ENCODE measurements around the gene CUX1.
"Not testable (repeated sequence)": the region's sequence is repeated elsewhere in the genome, so short reads cannot be mapped to it uniquely, and the experiment has no call there.

The CUX1 gene

GRCh38 chr7:102291056-102291915, 473.9 kb downstream of the CUX1 start:
- in situ Hi-C loops (cut with MboI; ENCODE audit: low sequenced_read_pairs), result no loop called here

DNA sequence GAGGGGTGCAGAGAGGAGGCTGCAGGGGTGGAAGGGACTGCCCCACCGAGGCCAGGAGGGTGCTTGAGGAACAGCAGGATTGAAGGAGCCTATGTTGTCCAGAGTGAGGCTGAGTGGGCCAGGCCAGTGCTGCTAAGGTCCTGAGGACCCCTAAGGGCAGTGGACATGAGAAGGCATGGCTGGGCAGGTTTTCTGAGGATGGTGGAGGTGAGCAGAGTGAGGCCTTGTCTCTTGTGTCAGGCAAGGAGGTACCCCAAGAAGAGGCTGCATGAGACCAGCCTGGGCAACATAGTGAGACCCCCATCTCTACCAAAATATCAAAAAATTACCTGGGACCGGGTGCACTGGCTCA, 474.5 kb downstream of the CUX1 start:
- in situ Hi-C loops (cut with MboI; ENCODE audit: low sequenced_read_pairs), result no loop called here

DNA sequence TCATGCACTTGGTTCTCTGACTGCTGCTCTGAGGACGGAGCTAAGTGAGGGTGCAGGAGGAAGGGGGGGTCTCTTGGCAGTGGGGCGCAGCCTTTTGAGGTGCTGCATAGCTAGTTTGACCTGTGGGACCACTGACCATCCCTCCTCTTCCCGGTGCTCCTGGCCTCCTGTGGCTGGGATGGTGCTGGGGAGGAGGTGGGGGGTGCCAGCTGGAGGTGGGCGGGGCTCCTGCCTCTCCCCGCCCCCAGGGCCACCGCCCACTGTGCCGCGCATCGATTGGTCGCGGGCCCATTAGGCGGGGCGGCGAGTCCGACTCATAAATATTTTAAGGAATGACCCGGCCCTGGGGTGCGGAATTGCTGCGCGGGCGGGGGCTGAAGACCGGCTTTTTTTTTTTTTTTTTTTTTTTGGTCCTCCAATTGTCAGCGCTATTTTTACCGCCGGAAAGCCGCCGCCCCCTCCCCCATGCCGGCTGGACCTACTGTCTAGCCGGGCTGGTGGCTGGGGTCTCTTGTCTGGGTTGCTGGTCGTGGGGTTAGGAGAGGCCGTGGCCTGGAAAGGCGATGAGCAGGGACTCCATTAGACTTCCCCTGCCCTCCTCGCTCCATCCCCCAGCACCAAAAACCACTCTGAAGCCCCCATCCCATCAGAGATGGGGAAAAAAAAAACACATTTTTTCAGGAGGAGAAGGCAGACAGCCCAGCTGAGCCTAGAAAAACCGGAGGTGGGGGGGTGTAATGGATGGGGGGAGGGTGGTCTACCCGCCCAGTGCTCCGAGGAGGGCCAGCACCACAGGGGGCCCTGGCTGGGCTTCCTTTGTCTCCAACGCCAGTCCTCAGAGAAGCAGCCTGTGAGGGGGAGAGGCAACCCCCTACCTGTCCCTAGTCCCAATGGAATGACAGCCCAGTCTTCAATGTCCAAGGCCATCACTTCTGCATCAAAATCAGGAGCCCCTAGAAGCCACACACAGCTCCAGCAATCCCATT, 475.7 kb downstream of the CUX1 start:
- in situ Hi-C loops (cut with MboI; ENCODE audit: low sequenced_read_pairs), result no loop called here

GRCh38 chr7:102294589-102294988, 477.2 kb downstream of the CUX1 start:
- in situ Hi-C loops (cut with MboI; ENCODE audit: low sequenced_read_pairs), result no loop called here

DNA sequence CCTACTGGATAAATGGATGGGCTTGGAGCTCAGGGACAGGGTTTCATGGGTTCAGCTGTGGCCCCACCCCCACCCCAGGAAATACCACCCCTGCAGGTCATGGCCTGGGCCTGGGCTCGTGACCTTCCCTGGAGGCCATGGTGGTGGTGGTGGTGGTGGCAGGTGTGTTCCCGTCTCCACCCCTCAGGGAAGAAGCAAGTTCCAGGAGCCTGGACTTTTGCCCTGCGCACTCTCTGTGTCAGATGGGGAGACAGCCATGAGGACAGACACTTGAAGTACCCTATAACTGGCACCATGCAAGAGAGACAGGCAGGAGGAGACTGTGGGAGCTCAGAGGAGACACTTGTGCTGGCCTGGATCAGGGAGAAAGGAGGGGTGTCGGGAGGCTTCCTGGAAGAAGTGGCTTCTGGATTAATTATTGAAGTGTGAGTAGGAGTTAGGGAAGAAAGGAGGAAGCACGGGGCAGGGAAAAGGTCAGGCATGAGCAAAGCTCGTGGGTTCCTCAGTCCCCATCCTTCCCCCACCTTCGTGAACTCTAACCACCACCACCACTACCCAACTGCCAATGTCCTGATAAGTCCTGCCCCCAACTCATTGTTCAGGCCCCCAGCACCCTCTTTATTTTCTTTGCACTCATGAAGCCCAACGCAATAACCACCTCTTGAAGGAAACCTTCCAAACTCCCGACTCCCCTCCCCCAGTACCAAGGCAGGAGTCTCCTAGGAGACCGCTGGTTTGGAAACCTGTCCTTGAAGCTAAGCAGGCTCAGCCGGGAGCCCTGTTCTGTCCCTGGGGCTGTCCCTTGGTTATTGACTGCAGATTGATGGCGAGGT, 478.1 kb downstream of the CUX1 start:
- in situ Hi-C loops (cut with MboI; ENCODE audit: low sequenced_read_pairs), result no loop called here

DNA sequence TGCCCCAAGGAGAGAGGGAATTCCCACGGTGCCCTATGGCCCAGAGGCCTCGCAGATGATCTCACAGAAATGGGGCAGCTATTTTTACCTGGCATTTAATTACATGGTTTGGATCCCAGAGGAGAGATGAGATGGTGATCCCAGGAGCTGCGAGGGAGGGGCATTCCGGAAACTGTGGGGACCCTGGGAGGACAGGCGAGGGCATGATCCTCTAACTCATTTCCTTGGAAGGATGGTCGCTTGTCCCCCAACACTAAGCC, 478.7 kb downstream of the CUX1 start:
- in situ Hi-C loops (cut with MboI; ENCODE audit: low sequenced_read_pairs), result no loop called here

GRCh38 chr7:102296514-102296913, 479.1 kb downstream of the CUX1 start:
- in situ Hi-C loops (cut with MboI; ENCODE audit: low sequenced_read_pairs), result no loop called here

DNA sequence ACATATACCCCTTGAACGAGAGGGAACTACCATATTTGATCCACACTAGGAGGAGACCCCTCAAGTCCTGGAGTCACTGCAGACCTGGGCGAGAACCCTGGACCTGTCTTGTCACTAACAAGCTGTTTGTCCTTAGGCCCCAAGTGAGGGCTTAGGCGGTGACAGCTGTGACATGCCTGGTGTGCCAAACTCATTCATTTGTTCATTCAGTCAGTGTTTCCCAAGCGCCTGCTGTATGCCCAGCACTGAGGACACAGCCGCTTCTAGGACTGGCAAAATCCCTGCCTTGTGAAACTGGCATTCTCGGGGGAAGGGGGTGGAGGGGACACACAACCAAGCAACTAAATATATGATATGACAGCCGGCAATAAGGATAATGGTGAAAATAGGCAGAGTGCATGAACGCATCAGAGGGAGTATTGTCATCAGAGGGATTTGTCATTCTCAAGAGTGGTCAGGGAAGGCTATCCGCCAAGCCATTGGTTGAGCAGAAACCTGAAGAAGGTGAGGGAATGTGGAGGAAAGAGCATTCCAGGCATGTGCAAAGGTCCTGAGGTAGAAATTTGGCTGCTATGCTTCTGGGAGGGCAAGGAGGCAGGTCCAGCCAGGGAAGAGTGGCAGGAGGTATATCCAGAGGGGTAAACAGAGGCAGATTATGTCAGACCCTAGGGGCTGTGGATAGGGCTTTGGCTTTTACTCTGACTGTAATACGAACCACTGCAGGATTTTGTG, 480.2 kb downstream of the CUX1 start:
- in situ Hi-C loops (cut with MboI; ENCODE audit: low sequenced_read_pairs), result no loop called here

DNA sequence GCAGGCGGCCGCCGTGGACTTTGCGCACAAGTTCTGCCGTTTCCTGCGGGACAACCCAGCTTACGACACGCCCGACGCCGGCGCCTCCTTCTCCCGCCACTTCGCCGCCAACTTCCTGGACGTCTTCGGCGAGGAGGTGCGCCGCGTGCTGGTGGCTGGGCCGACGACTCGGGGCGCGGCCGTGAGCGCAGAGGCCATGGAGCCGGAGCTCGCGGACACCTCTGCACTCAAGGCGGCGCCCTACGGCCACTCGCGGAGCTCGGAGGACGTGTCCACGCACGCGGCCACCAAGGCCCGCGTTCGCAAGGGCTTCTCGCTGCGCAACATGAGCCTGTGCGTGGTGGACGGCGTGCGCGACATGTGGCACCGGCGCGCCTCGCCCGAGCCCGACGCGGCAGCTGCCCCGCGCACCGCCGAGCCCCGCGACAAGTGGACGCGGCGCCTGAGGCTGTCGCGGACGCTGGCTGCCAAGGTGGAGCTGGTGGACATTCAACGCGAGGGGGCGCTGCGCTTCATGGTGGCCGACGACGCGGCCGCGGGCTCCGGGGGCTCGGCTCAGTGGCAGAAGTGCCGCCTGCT, 483.3 kb downstream of the CUX1 start:
- in situ Hi-C loops (cut with MboI; ENCODE audit: low sequenced_read_pairs), result no loop called here

DNA sequence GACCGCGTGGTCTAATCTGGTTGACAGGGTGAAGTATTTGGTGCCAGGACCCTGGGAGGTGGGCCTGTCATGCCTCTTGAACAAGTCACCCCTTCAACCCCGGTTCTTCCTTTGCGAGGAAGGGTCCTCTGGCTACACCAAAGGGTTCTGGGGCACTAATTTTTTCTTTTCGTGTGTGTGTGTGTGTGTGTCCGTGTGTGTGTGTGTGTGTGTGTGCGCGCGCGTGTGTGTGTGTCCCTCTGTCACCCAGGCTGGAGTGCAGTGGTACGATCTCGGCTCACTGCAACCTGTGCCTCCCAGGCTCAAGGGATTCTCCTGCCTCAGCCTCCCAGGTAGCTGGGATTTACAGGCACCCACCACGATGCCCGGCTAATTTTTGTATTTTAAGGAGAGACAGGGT, 483.9 kb downstream of the CUX1 start:
- in situ Hi-C loops (cut with MboI; ENCODE audit: low sequenced_read_pairs), result not testable (repeated sequence)

DNA sequence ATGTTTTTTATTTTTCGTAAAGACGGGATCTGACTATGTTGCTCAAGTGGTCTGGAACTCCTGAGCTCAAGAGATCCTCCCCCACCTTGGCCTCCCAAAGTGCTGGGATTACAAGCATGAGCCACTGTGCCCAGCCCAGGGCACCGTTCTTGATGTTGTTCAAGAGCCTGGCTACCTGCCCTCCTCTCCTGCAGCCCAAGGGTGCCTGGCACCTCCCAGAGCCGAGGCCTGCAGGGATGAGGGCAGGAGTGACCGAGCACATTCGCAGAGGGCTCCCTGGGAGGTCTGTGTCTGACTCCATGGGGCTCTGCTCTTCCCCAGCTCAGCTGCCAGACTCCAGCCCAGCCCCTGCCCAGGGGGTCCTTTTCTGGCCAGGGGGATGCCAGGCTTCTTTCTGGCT, 484.6 kb downstream of the CUX1 start:
- in situ Hi-C loops (cut with MboI; ENCODE audit: low sequenced_read_pairs), result no loop called here

- in situ Hi-C loops (cut with MboI; ENCODE audit: low sequenced_read_pairs), result no loop called here
These were observed 486.4 kb downstream of the CUX1 start for GRCh38 chr7:102303669-102304422.

DNA sequence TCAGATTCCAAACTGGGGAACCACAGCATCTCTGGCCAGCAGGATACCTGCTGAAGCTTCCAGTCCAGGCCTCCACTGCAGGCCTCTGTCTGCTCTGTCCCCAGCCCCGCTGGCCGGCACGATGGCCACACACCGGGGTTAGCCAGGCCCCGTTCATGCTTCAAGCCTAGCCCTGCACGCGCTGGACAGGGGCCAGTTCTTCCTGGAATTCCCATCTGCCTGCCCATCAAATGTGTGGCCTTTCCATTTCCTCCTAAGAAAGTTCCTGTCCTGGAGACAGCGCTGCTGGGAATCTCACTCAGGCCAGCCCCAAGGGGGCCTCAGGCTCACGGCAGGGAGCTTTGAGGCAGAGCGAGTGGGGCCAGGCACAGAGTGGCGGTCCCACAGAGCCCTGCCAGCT, 487.2 kb downstream of the CUX1 start:
- in situ Hi-C loops (cut with MboI; ENCODE audit: low sequenced_read_pairs), result no loop called here

DNA sequence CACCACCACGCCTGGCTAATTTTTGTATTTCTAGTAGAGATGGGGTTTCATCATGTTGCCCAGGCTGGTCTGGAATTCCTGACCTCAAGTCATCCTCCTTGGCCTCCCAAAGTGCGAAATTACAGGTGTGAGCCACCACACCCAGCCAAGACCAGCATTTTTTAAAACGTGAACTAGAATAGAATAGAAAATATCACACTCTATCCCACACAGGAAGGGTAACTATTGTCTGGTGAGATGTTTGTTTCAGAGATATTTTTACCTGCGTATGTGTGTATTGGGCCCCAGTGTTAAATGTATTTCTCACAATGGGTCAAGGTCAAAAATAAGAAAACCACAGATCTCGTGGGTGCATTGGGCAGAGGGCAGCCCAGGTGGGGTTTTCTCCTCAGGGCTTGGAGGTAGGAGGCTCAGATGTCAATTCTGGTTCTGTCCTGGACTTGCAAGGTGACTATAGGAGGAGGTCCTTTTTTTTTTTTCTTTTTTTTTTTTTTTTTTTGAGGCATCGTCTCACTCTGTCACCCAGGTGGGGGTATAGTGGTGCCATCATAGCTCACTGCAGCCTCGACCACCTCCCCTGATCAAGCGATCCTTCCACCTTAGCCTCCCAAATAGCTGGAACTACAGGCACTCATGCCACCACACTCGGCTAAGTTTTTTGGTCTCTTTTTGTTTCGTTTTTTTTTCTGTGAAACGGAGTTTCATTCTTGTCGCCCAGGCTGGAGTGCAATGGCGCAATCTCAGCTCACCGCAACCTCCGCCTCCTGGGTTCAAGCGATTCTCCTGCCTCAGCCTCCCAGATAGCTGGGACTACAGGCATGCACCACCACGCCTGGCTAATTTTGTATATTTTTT, 488.2 kb downstream of the CUX1 start:
- in situ Hi-C loops (cut with MboI; ENCODE audit: low sequenced_read_pairs), result no loop called here

- in situ Hi-C loops (cut with MboI; ENCODE audit: low sequenced_read_pairs), result no loop called here
These were observed 489.7 kb downstream of the CUX1 start for GRCh38 chr7:102306916-102307677.

DNA sequence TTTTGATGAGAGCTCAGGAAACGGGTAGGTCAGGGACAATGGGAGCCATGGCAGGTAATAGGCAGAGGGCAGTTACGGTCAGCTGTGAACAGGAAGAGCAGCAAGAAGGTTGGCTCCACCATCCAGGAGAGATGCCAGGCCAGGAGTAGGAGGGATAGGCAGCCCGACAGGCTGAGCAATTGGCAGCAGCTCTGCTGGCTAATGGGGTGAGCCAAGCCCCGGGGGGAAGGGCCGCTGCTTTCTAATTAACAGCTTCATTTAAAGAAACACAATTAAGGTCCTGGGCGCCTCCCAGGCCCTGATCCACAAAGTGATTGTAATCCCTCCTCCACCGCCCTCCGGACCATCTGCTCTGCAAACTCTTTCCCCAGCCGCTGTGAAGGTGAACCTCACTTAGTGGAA, 493.0 kb downstream of the CUX1 start:
- in situ Hi-C loops (cut with MboI; ENCODE audit: low sequenced_read_pairs), result no loop called here

DNA sequence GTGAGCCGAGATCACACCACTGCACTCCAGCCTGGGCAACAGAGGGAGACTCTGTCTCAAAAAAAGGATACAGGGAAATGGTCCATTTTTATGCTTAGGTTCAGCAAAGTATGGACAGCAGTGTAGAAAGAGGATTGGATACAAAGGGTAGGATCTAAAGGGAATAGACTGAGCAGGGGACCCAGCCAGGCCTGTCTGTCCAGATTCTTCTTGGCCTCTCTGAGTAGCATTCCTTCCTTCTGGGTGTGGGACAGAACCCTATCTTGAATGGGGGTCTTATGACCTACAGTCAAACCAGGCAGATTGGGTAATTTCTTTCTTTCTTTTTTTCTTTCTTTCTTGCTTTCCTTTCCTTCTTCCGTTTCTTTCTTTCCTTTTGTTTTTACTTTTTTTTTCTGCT, 494.9 kb downstream of the CUX1 start:
- in situ Hi-C loops (cut with MboI; ENCODE audit: low sequenced_read_pairs), result no loop called here
